Activated T-helper 1 cell treated with anti-CD3 and anti-CD28 coated beads, Interleukin-2, amount 50 U/mL, for 16 hours (primary cell): ENCODE results near the gene HECA.
"Not testable (repeated sequence)": the region's sequence is repeated elsewhere in the genome, so short reads cannot be mapped to it uniquely, and the experiment has no call there.

Experiments used
- DNase-seq, 2 donors: peaks; one replicate each; pipeline ENCODE4 v3.0.0-alpha.2; 2020; ENCODE audit warnings: low read depth in 1 of 2, low spot score in 1 of 2

The HECA gene

GRCh38 chr6:139135578-139136545 lies 982 bp downstream of the HECA start:
- DNase-seq = peak; percentile 35 to 51

GRCh38 chr6:139137706-139138105 lies 2.8 kb downstream of the HECA start:
- DNase-seq = no peak

GRCh38 chr6:139140854-139141253 lies 6.0 kb downstream of the HECA start:
- not testable (repeated sequence) for DNase-seq

- no peak for DNase-seq
Observed at GRCh38 chr6:139142262-139142661, 7.4 kb downstream of the HECA start.

- no peak for DNase-seq
Observed at GRCh38 chr6:139143111-139143510, 8.2 kb downstream of the HECA start.

- DNase-seq = no peak
Observed at GRCh38 chr6:139144490-139145085, 9.7 kb downstream of the HECA start.

- DNase-seq = no peak
Observed at GRCh38 chr6:139145661-139146060, 10.8 kb downstream of the HECA start.

- DNase-seq = no peak
Observed at GRCh38 chr6:139146317-139146726, 11.4 kb downstream of the HECA start.

- DNase-seq = no peak
Observed at GRCh38 chr6:139147628-139148027, 12.7 kb downstream of the HECA start.

GRCh38 chr6:139148557-139149235 lies 13.8 kb downstream of the HECA start:
- DNase-seq = no peak

GRCh38 chr6:139149383-139149782 lies 14.5 kb downstream of the HECA start:
- DNase-seq = no peak

GRCh38 chr6:139150920-139151319 lies 16.0 kb downstream of the HECA start:
- no peak for DNase-seq

GRCh38 chr6:139151425-139152087 lies 16.7 kb downstream of the HECA start:
- DNase-seq = no peak

GRCh38 chr6:139152088-139152891 lies 17.4 kb downstream of the HECA start:
- DNase-seq = no peak

- DNase-seq = no peak
Observed at GRCh38 chr6:139152892-139153271, 18.0 kb downstream of the HECA start.

GRCh38 chr6:139153855-139154254 lies 19.0 kb downstream of the HECA start:
- no peak for DNase-seq

GRCh38 chr6:139154881-139155547 lies 20.1 kb downstream of the HECA start:
- DNase-seq = no peak

- DNase-seq = no peak
Observed at GRCh38 chr6:139156102-139156501, 21.2 kb downstream of the HECA start.

GRCh38 chr6:139156551-139156950 lies 21.7 kb downstream of the HECA start:
- DNase-seq = no peak

GRCh38 chr6:139157086-139157485 lies 22.2 kb downstream of the HECA start:
- DNase-seq = not testable (repeated sequence)
